ENCODE measurements around the gene XPO4. TPM values are rescaled to one million over a fixed set of nuclear protein-coding genes. Genes with fewer than 3 reads are reported as not detected.
A peak's percentile ranks its signal among the peaks of the same experiment; 100 is the strongest.
"Not testable (repeated sequence)": the region's sequence is repeated elsewhere in the genome, so short reads cannot be mapped to it uniquely, and the experiment has no call there.

Gene XPO4
- total RNA-seq, 4 donors from 2014 or later, result 4.9 to 35.4 (median 13.3) TPM

- Histone ChIP-seq H3K9me3 (no peaks in the 10 kb centered on the region), H3K27me3 (no peaks in the 10 kb centered on the region), H3K27ac (no peak overlapping the region), H3K36me3 (no peaks in the 10 kb centered on the region), H3K4me1 (no peaks in the 10 kb centered on the region), H3K4me3 (no peak overlapping the region)
- no peak for TF ChIP-seq POLR2A (IDR thresholded peaks at IDR 0.05)
- TF ChIP-seq CTCF (IDR thresholded peaks at IDR 0.05), result no peak
- no peak for DNase-seq
- intact Hi-C loops (cut with DNase I; ENCODE audit: low total_unique reads), result no loop called here
These were observed 31.7 kb downstream of the XPO4 start for GRCh38 chr13:20870829-20871228.

DNA sequence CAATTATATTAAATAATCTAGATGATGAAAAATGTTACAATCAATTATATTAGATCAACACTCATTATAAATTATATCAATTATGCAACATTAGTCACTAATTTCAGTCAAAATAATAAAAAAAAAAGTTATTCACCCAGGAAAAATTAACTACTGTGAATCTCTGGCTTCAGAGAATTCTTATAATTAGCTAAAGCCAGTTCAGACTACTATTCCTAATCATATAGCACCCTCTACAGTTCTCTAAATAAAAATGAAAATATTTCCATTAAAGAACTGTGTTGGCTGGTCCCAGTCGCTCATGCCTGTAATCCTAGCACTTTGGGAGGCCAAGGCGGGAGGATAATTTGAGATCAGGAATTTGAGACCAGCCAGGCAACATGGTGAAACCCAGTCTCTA lies 33.0 kb downstream of the XPO4 start:
- Histone ChIP-seq H3K36me3 (no peaks in the 10 kb centered on the region), H3K27ac (no peak overlapping the region), H3K4me3 (no peak overlapping the region), H3K27me3 (no peaks in the 10 kb centered on the region), H3K4me1 (no peaks in the 10 kb centered on the region), H3K9me3 (no peaks in the 10 kb centered on the region)
- TF ChIP-seq POLR2A (IDR thresholded peaks at IDR 0.05), result no peak
- TF ChIP-seq CTCF (IDR thresholded peaks at IDR 0.05), result peak in 3 of 4 experiments; percentile 8 to 24 (median 18)
- DNase-seq, result no peak
- intact Hi-C loops (cut with DNase I; ENCODE audit: low total_unique reads), result no loop called here

GRCh38 chr13:20867408-20867807 lies 35.1 kb downstream of the XPO4 start:
- TF ChIP-seq CTCF (IDR thresholded peaks at IDR 0.05) (no peak), POLR2A (IDR thresholded peaks at IDR 0.05) (no peak)
- H3K4me3 ChIP-seq, result no peak overlapping the region
- H3K36me3 ChIP-seq, result no peaks in the 10 kb centered on the region
- H3K27ac ChIP-seq, result no peak overlapping the region
- intact Hi-C loops (cut with DNase I; ENCODE audit: low total_unique reads), result no loop called here
- H3K4me1 ChIP-seq, result no peaks in the 10 kb centered on the region
- H3K9me3 ChIP-seq, result no peaks in the 10 kb centered on the region
- no peak for DNase-seq
- no peaks in the 10 kb centered on the region for H3K27me3 ChIP-seq

- H3K36me3 ChIP-seq; H3K27ac ChIP-seq; DNase-seq; H3K4me1 ChIP-seq; H3K27me3 ChIP-seq; intact Hi-C loops (cut with DNase I; ENCODE audit: low total_unique reads); H3K9me3 ChIP-seq; H3K4me3 ChIP-seq: not testable (repeated sequence)
These were observed 40.9 kb downstream of the XPO4 start for GRCh38 chr13:20861666-20862065.

GRCh38 chr13:20860844-20861243 lies 41.7 kb downstream of the XPO4 start:
- intact Hi-C loops (cut with DNase I; ENCODE audit: low total_unique reads), result no loop called here
- no peaks in the 10 kb centered on the region for H3K27me3 ChIP-seq
- H3K4me3 ChIP-seq, result no peak overlapping the region
- no peaks in the 10 kb centered on the region for H3K9me3 ChIP-seq
- H3K36me3 ChIP-seq, result no peaks in the 10 kb centered on the region
- no peak for DNase-seq
- TF ChIP-seq CTCF (IDR thresholded peaks at IDR 0.05), result no peak
- no peak for TF ChIP-seq POLR2A (IDR thresholded peaks at IDR 0.05)
- H3K4me1 ChIP-seq, result no peaks in the 10 kb centered on the region
- no peak overlapping the region for H3K27ac ChIP-seq

- Histone ChIP-seq H3K27me3 (no peaks in the 10 kb centered on the region), H3K4me3 (no peak overlapping the region), H3K4me1 (no peaks in the 10 kb centered on the region), H3K9me3 (no peaks in the 10 kb centered on the region), H3K36me3 (no peaks in the 10 kb centered on the region), H3K27ac (no peak overlapping the region)
- TF ChIP-seq CTCF (IDR thresholded peaks at IDR 0.05) (no peak), POLR2A (IDR thresholded peaks at IDR 0.05) (no peak)
- DNase-seq, result no peak
- intact Hi-C loops (cut with DNase I; ENCODE audit: low total_unique reads), result no loop called here
These were observed 45.9 kb downstream of the XPO4 start for GRCh38 chr13:20856650-20857049.
